Measurements from ENCODE around the gene PIGU. TPM values are rescaled to one million over a fixed set of nuclear protein-coding genes. Genes with fewer than 3 reads are reported as not detected.
"Not testable (repeated sequence)": the region's sequence is repeated elsewhere in the genome, so short reads cannot be mapped to it uniquely, and the experiment has no call there.

PIGU gene
- total and polyA plus RNA-seq, 2 experiments from 2014 or later: 21.2 to 21.6 TPM

DNA sequence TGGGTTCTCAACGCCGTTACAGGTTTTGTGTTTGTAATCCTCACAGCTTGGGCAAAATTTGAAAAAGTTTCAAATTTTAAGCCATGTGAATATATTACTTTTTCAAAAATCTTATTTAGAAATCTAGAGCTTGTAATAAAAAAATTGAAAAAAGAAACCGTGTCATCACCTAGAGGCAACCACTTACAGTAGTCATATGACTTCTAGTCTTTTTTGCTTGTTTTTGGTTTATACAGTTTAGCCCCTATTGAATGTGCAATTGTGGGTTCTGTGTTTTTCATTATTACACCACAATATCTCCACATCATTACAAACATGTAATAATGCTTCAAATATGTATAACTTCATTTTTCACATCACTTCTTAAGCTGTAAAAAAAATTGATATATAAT, 159.8 kb downstream of the PIGU start:
- peak overlapping the region; percentile 85 for H3K4me3 ChIP-seq
- peak overlapping the region; percentile 85 for H3K27ac ChIP-seq
- H3K4me1 ChIP-seq (ENCODE audit: insufficient read depth): peaks cover 12% of the 10 kb centered on the region
- peaks cover 37% of the 10 kb centered on the region for H3F3A ChIP-seq (ENCODE audit: insufficient read depth)
- DNase-seq: no peak
- H3K27me3 ChIP-seq (replicated peaks; ENCODE audit: insufficient read depth): no peaks in the 10 kb centered on the region
- TF ChIP-seq EZH2phosphoT487 (IDR thresholded peaks at IDR 0.05; ENCODE audit: insufficient read depth, low read depth): no peak
- no peak for TF ChIP-seq EZH2 (IDR thresholded peaks at IDR 0.05; ENCODE audit: insufficient read depth, poor library complexity, severe bottlenecking)
- H3K36me3 ChIP-seq (ENCODE audit: low read depth): peaks cover 20% of the 10 kb centered on the region; the same call in 1 of the 2 replicates
- H3K79me2 ChIP-seq (ENCODE audit: insufficient read depth): peaks cover 64% of the 10 kb centered on the region
- in situ Hi-C loops (cut with MboI): no loop called here
- H3K9me2 ChIP-seq (ENCODE audit: insufficient read depth): no peaks in the 10 kb centered on the region
- no peaks in the 10 kb centered on the region for H4K20me1 ChIP-seq (ENCODE audit: insufficient read depth)
- peak overlapping the region; percentile 94 for H3K9ac ChIP-seq
- no peaks in the 10 kb centered on the region for H3K9me3 ChIP-seq (ENCODE audit: low read depth)
- 0 to 3% methylated on average over 3 of the region's 3 CpGs for WGBS, 2 experiments (ENCODE audit: low coverage in 1 of 2, low lambda C conversion rate in 2 of 2, missing lambda C conversion rate in 2 of 2)
- peak overlapping the region; percentile 88 for H3K4me2 ChIP-seq (ENCODE audit: unreplicated experiment)
- peak overlapping the region; percentile 64 for H2AFZ ChIP-seq

DNA sequence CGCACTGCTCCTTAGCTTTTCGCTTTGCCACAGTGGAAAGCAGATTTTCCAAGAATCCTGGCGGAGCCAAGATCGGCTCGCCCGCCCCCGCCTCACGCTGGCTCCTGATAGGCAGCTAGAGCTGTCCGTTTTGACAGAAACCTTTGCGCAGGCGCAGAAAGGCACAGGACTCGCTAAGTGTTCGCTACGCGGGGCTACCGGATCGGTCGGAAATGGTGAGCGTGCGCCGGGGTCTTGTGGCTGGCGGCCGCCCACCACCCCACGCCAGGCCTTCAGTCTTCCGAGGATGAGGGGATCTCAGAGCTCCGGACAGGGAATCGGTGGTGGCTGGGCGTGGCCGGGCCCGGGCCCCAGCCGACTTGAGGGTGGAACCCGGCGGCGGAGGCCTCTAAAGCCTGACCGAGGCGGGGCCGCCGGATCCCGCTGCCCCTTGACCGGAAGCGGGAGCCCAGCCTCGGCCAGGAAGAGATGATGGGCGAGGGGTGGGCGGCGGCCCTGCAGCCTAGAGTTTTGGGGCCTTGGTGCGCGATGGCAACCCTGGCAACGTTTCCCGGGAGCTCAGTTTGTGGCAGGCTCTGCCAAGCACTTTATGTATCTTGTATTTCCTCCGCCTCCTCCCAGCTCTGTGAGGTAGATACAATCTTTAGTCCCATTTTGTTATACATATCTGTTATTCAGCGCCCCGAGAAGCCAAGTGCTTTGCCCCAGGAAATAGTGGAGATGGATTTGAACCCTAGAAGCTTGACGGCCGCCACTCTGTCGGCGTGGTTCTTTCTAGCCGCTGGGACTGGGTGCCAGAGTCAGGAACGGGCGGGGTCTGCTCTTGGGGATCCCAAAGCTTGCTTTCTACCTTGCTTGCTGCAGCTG, 160.4 kb downstream of the PIGU start, which contains the start of gene DYNLRB1:
DYNLRB1 (plus strand) TSS at position 176 of the 867 bp plus-strand sequence; CDS start at position 213, 37 bp downstream.
- H3K9me3 ChIP-seq (ENCODE audit: low read depth): no peaks in the 10 kb centered on the region
- 1% methylated on average over 48 to 59 of the region's 59 CpGs for WGBS, 2 experiments (ENCODE audit: low coverage in 1 of 2, low lambda C conversion rate in 2 of 2, missing lambda C conversion rate in 2 of 2)

DNA sequence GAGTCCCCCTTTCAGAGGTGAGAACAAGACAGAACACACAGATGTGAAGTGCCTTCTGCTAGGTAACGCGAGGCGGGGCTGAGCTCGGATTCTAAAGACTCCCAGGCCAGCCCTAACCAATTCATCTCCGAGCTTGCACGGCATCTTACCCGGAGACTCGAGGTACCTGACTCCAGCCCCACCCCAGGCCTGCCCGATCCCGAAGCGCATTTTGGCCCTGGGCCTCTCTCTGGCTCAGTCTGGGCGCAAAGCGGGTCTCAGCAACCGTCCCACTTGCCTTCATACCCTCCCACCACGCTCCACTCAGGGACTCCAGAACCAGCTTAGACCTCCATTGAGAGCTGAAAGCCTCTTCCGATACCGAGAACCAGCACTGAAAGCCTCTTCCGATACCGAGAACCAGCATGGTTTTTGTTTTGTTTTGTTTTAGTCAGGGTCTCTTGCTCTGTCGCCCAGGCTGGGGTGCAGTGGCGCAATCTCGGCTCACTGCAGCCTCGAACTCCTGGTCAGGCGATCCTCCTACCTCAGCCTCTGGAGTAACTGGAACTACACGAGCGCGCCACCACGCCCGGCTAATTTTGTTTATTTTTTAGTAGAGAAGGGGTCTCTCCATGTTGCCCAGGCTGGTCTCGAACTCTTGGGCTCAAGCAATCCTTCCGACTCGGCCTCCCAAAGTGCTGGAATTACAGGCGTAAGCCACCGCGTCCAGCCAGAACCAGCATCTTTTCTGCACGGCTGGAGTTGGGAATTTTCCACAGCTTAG, 161.2 kb downstream of the PIGU start:
- DNase-seq: peak; percentile 19
- in situ Hi-C loops (cut with MboI): no loop called here
- peak overlapping the region; percentile 85 for H3K27ac ChIP-seq
- H3K4me2 ChIP-seq (ENCODE audit: unreplicated experiment): peak overlapping the region; percentile 88
- 24 to 28% methylated on average over 36 of the region's 36 CpGs for WGBS, 2 experiments (ENCODE audit: low coverage in 1 of 2, low lambda C conversion rate in 2 of 2, missing lambda C conversion rate in 2 of 2)
- peak overlapping the region; percentile 64 for H2AFZ ChIP-seq
- H3K36me3 ChIP-seq (ENCODE audit: low read depth): peaks cover 23% of the 10 kb centered on the region; the same call in 1 of the 2 replicates
- H4K20me1 ChIP-seq (ENCODE audit: insufficient read depth): no peaks in the 10 kb centered on the region
- no peaks in the 10 kb centered on the region for H3K9me3 ChIP-seq (ENCODE audit: low read depth)
- no peaks in the 10 kb centered on the region for H3K27me3 ChIP-seq (replicated peaks; ENCODE audit: insufficient read depth)
- H3K9me2 ChIP-seq (ENCODE audit: insufficient read depth): no peaks in the 10 kb centered on the region
- H3K4me3 ChIP-seq: peak overlapping the region; percentile 85
- TF ChIP-seq EZH2 (IDR thresholded peaks at IDR 0.05; ENCODE audit: insufficient read depth, poor library complexity, severe bottlenecking) (no peak), EZH2phosphoT487 (IDR thresholded peaks at IDR 0.05; ENCODE audit: insufficient read depth, low read depth) (no peak)
- peaks cover 34% of the 10 kb centered on the region for H3F3A ChIP-seq (ENCODE audit: insufficient read depth)
- peaks cover 55% of the 10 kb centered on the region for H3K79me2 ChIP-seq (ENCODE audit: insufficient read depth)
- H3K9ac ChIP-seq: peak overlapping the region; percentile 94
- peaks cover 12% of the 10 kb centered on the region for H3K4me1 ChIP-seq (ENCODE audit: insufficient read depth)

More for the DNA sequence above, 160.4 kb downstream of the PIGU start, which contains the start of gene DYNLRB1:
- H3K36me3 ChIP-seq (ENCODE audit: low read depth): peaks cover 20% of the 10 kb centered on the region; the same call in 1 of the 2 replicates
- H4K20me1 ChIP-seq (ENCODE audit: insufficient read depth): no peaks in the 10 kb centered on the region
- H3K27ac ChIP-seq: peak within 1 kb of the TSS; percentile 85
- peak within 1 kb of the TSS; percentile 88 for H3K4me2 ChIP-seq (ENCODE audit: unreplicated experiment)
- peak within 1 kb of the TSS; percentile 94 for H3K9ac ChIP-seq
- H2AFZ ChIP-seq: peak within 1 kb of the TSS; percentile 64
- H3K79me2 ChIP-seq (ENCODE audit: insufficient read depth): peaks cover 58% of the 10 kb centered on the region
- in situ Hi-C loops (cut with MboI): no loop called here
- no peaks in the 10 kb centered on the region for H3K9me2 ChIP-seq (ENCODE audit: insufficient read depth)
- no peak for TF ChIP-seq EZH2phosphoT487 (IDR thresholded peaks at IDR 0.05; ENCODE audit: insufficient read depth, low read depth)
- no peak for TF ChIP-seq EZH2 (IDR thresholded peaks at IDR 0.05; ENCODE audit: insufficient read depth, poor library complexity, severe bottlenecking)
- peak within 1 kb of the TSS; percentile 85 for H3K4me3 ChIP-seq
- H3K4me1 ChIP-seq (ENCODE audit: insufficient read depth): peaks cover 12% of the 10 kb centered on the region
- H3K27me3 ChIP-seq (replicated peaks; ENCODE audit: insufficient read depth): no peaks in the 10 kb centered on the region
- peaks cover 31% of the 10 kb centered on the region for H3F3A ChIP-seq (ENCODE audit: insufficient read depth)
- peak; percentile 99 for DNase-seq

DNA sequence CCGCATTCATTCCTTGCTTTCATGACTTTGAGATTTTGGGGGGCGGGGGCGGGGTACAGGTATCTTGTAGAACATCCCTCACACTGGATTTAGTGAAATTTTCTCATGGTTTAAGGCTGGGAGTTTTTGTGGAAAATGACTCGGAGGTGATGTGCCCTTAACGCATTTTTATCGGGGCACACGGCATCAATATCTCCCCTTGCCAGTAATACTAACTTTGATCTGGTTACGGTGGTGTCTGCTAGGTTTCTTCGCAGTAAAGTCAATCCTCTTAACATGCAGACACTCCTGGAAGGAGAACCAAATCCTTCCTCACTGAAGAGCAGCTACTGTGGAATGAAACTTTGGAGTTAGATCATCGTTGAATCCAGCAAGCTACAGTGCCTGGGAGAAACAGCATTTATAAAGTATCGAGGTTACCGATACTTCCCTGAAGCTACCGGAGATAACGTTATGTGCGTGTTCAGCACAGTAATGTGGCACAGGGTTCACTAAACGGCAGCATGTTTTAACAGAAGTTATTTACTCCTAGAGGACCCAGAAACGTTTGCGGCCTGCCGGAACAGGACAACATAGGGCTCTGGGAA, 161.9 kb downstream of the PIGU start:
- Histone ChIP-seq H3K4me1 (ENCODE audit: insufficient read depth) (peaks cover 12% of the 10 kb centered on the region), H3K4me2 (ENCODE audit: unreplicated experiment) (peak overlapping the region; percentile 88), H3K9me3 (ENCODE audit: low read depth) (no peaks in the 10 kb centered on the region), H3K9me2 (ENCODE audit: insufficient read depth) (no peaks in the 10 kb centered on the region), H2AFZ (no peak overlapping the region), H3K27me3 (replicated peaks; ENCODE audit: insufficient read depth) (no peaks in the 10 kb centered on the region), H3F3A (ENCODE audit: insufficient read depth) (peaks cover 34% of the 10 kb centered on the region), H3K9ac (peak overlapping the region; percentile 94), H3K79me2 (ENCODE audit: insufficient read depth) (peaks cover 48% of the 10 kb centered on the region), H3K36me3 (ENCODE audit: low read depth) (peaks cover 18% of the 10 kb centered on the region; the same call in 1 of the 2 replicates), H3K27ac (peak overlapping the region; percentile 85), H4K20me1 (ENCODE audit: insufficient read depth) (no peaks in the 10 kb centered on the region), H3K4me3 (peak overlapping the region; percentile 85)
- in situ Hi-C loops (cut with MboI): no loop called here
- TF ChIP-seq EZH2phosphoT487 (IDR thresholded peaks at IDR 0.05; ENCODE audit: insufficient read depth, low read depth) (no peak), EZH2 (IDR thresholded peaks at IDR 0.05; ENCODE audit: insufficient read depth, poor library complexity, severe bottlenecking) (no peak)
- DNase-seq: peak; percentile 22
- 64 to 70% methylated on average over 19 of the region's 19 CpGs for WGBS, 2 experiments (ENCODE audit: low coverage in 1 of 2, low lambda C conversion rate in 2 of 2, missing lambda C conversion rate in 2 of 2)

DNA sequence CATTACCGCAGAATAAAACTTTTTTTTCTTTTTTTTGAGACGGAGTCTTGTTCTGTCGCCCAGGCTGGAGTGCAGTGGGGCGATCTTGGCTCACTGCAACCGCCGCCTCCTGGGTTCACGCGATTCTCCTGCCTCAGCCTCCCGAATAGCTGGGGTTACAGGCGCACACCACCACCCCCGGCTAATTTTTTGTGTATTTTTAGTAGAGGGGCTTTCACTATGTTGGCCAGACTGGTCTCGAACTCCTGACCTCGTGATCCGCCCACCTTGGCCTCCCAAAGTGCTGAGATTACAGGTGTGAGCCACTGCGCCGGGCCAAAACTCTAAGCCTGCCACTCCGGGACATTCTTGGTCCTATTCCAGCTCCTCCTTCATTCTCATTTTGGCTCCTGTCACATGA, 162.9 kb downstream of the PIGU start:
- Histone ChIP-seq H3K36me3 (ENCODE audit: low read depth) (peaks cover 21% of the 10 kb centered on the region; the same call in 1 of the 2 replicates), H3K4me1 (ENCODE audit: insufficient read depth) (peaks cover 12% of the 10 kb centered on the region), H3F3A (ENCODE audit: insufficient read depth) (peaks cover 34% of the 10 kb centered on the region), H3K79me2 (ENCODE audit: insufficient read depth) (peaks cover 45% of the 10 kb centered on the region)
- H3K27ac ChIP-seq; H2AFZ ChIP-seq; DNase-seq; H3K4me3 ChIP-seq; H3K4me2 ChIP-seq (ENCODE audit: unreplicated experiment); in situ Hi-C loops (cut with MboI); H3K27me3 ChIP-seq (replicated peaks; ENCODE audit: insufficient read depth); H3K9me2 ChIP-seq (ENCODE audit: insufficient read depth); H4K20me1 ChIP-seq (ENCODE audit: insufficient read depth); H3K9me3 ChIP-seq (ENCODE audit: low read depth); H3K9ac ChIP-seq: not testable (repeated sequence)
- 96 to 97% methylated on average over 17 of the region's 17 CpGs for WGBS, 2 experiments (ENCODE audit: low coverage in 1 of 2, low lambda C conversion rate in 2 of 2, missing lambda C conversion rate in 2 of 2)
